Hepatocyte (in vitro differentiated cells): ENCODE data around the gene PRKAG2. TPM values are rescaled to one million over a fixed set of nuclear protein-coding genes. Genes with fewer than 3 reads are reported as not detected.

Experiments
- DNase-seq: peaks from one replicate; pipeline ENCODE4 v3.0.0-alpha.2; 2016; ENCODE audit warnings: low spot score
- H2AFZ ChIP-seq: fragments of 200-600 bp; sonication (generic); 2 replicates; pipeline ENCODE4 v1.6.0; 2016; ENCODE audit warnings: antibody characterized with exemption, mild to moderate bottlenecking
- H3K27ac ChIP-seq: fragments of 200-600 bp; sonication (generic); 2 replicates; pipeline ENCODE4 v1.5.1; 2016; ENCODE audit warnings: mild to moderate bottlenecking
- H3K27me3 ChIP-seq: fragments of 200-600 bp; sonication (generic); 2 replicates; pipeline ENCODE4 v1.6.1; 2016
- H3K36me3 ChIP-seq: fragments of 200-600 bp; sonication (generic); replicated peaks from 2 replicates; pipeline ENCODE4 v1.5.1; 2016; ENCODE audit warnings: low read depth; ENCODE audit not compliant: insufficient read depth
- H3K4me1 ChIP-seq: fragments of 200-600 bp; sonication (generic); 2 replicates; pipeline ENCODE4 v1.5.1; 2016; ENCODE audit warnings: mild to moderate bottlenecking, moderate library complexity; ENCODE audit not compliant: insufficient read depth
- H3K4me2 ChIP-seq: fragments of 200-600 bp; sonication (generic); 2 replicates; pipeline ENCODE4 v1.6.0; 2016
- H3K4me3 ChIP-seq: fragments of 200-600 bp; sonication (generic); 2 replicates; pipeline ENCODE4 v1.5.1; 2016; ENCODE audit warnings: mild to moderate bottlenecking
- H3K79me2 ChIP-seq: fragments of 200-600 bp; sonication (generic); 2 replicates; pipeline ENCODE4 v1.6.0; 2017; ENCODE audit warnings: mild to moderate bottlenecking
- H3K9me2 ChIP-seq: fragments of 200-600 bp; sonication (generic); replicated peaks from 2 replicates; pipeline ENCODE4 v1.6.0; 2017; ENCODE audit warnings: mild to moderate bottlenecking; ENCODE audit not compliant: insufficient read depth
- H3K9me3 ChIP-seq: fragments of 200-600 bp; sonication (generic); 2 replicates; pipeline ENCODE4 v1.5.1; 2016; ENCODE audit warnings: low read depth, mild to moderate bottlenecking
- H4K20me1 ChIP-seq: fragments of 200-600 bp; sonication (generic); 2 replicates; pipeline ENCODE4 v1.6.0; 2016; ENCODE audit warnings: mild to moderate bottlenecking; ENCODE audit not compliant: insufficient read depth, poor library complexity, severe bottlenecking
- EZH2 ChIP-seq: fragments of 200-600 bp; sonication (generic); IDR thresholded peaks from 2 replicates; pipeline ENCODE4 v1.6.1; 2016; ENCODE audit warnings: antibody characterized with exemption, mild to moderate bottlenecking, borderline replicate concordance
- EZH2phosphoT487 ChIP-seq: fragments of 200-600 bp; sonication (generic); IDR thresholded peaks from one replicate; pipeline ENCODE4 v1.6.1; 2018; ENCODE audit warnings: antibody characterized with exemption, mild to moderate bottlenecking, low read depth, moderate library complexity; ENCODE audit not compliant: unreplicated experiment, severe bottlenecking
- WGBS: methylation state at CpG from one replicate; pipeline ENCODE4 v1.1.6; 2016; ENCODE audit warnings: low lambda C conversion rate; ENCODE audit errors: missing lambda C conversion rate; 5-methylcytosine and 5-hydroxymethylcytosine counted together
- polyA plus RNA-seq: library from polyadenylated mRNA; unstranded; fragments of >200 nt; fragmentation: Nextera tagmentation; extraction: Ambion mirVana; gene quantifications from 2 replicates; pipeline ENCODE4 v1.2.1, GENCODE V29; 2016
- total RNA-seq: library from RNA; depleted of rRNA; stranded (reverse); fragments of >200 nt; gene quantifications from 2 replicates; pipeline ENCODE4 v1.2.3, GENCODE V29; 2014
- TF ChIP-seq, protein P1 (sequence below): fragments of 200-600 bp; sonication (generic); IDR thresholded peaks from 2 replicates; pipeline ENCODE4 v1.5.1; 2016; ENCODE audit warnings: antibody characterized with exemption, mild to moderate bottlenecking; ENCODE audit not compliant: poor library complexity

PRKAG2 gene
- total and polyA plus RNA-seq, 2 experiments from 2014 or later = 17.8 to 23.4 TPM

DNA sequence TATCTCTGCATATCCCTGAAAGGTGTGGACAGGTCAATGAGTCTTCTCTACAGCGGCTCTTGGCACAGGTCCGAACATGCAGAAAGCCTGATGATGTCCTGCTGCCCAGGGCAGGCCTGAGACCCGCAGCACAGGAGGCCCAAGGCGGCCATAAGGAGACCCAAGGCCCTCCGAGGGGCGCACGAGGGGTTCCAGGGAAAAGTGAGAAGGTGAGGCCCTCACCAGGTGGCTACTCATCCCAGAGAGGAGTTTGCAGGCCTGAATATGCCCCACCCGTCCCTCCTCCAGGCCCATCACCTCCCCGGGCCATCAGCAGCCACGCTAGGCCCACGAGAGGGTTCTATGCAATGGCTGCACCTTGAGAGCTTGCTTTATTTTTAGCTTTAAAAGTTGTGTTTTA, 183.8 kb downstream of the PRKAG2 start:
- 91% methylated on average over 10 of the region's 11 CpGs for WGBS
- Histone ChIP-seq H3K4me2 (no peak overlapping the region), H2AFZ (no peak overlapping the region), H3K27me3 (no peaks in the 10 kb centered on the region), H3K9me2 (no peaks in the 10 kb centered on the region), H3K9me3 (no peaks in the 10 kb centered on the region), H3K79me2 (no peaks in the 10 kb centered on the region), H3K36me3 (no peaks in the 10 kb centered on the region), H3K4me3 (no peak overlapping the region), H3K4me1 (peaks cover 40% of the 10 kb centered on the region), H4K20me1 (no peaks in the 10 kb centered on the region), H3K27ac (no peak overlapping the region)
- no peak for DNase-seq
- TF ChIP-seq EZH2 (no peak), EZH2phosphoT487 (no peak)
- TF ChIP-seq, protein P1, sequence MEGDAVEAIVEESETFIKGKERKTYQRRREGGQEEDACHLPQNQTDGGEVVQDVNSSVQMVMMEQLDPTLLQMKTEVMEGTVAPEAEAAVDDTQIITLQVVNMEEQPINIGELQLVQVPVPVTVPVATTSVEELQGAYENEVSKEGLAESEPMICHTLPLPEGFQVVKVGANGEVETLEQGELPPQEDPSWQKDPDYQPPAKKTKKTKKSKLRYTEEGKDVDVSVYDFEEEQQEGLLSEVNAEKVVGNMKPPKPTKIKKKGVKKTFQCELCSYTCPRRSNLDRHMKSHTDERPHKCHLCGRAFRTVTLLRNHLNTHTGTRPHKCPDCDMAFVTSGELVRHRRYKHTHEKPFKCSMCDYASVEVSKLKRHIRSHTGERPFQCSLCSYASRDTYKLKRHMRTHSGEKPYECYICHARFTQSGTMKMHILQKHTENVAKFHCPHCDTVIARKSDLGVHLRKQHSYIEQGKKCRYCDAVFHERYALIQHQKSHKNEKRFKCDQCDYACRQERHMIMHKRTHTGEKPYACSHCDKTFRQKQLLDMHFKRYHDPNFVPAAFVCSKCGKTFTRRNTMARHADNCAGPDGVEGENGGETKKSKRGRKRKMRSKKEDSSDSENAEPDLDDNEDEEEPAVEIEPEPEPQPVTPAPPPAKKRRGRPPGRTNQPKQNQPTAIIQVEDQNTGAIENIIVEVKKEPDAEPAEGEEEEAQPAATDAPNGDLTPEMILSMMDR = no peak

DNA sequence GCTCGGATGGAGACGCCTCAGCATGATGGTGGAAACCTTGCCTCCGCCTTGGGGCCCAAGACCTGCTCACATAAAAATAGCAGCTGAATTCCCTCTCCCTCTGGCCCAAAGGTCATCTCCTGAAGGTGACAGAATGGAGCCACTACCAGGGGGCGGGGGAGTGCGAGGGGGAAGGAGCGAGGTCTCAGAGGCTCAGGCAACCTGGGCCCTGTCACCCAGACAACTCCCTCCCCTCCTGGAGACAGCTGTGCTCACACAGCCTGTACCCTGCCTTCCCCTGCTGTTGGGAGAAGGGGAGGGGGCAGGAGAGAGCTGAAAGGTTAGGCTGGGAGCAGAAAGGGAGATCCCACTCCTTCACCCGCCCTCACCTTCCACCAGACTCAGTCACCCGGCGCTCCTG, 184.2 kb downstream of the PRKAG2 start:
- Histone ChIP-seq H3K27me3 (no peaks in the 10 kb centered on the region), H3K9me2 (no peaks in the 10 kb centered on the region), H3K9me3 (no peaks in the 10 kb centered on the region), H3K79me2 (no peaks in the 10 kb centered on the region), H3K27ac (peak overlapping the region; percentile 10), H2AFZ (no peak overlapping the region), H3K4me2 (no peak overlapping the region), H3K36me3 (no peaks in the 10 kb centered on the region), H3K4me3 (no peak overlapping the region), H3K4me1 (peaks cover 44% of the 10 kb centered on the region), H4K20me1 (no peaks in the 10 kb centered on the region)
- no peak for DNase-seq
- 71% methylated on average over 9 of the region's 9 CpGs for WGBS
- TF ChIP-seq EZH2 = no peak
- TF ChIP-seq EZH2phosphoT487 = no peak
- TF ChIP-seq, protein P1 = no peak

DNA sequence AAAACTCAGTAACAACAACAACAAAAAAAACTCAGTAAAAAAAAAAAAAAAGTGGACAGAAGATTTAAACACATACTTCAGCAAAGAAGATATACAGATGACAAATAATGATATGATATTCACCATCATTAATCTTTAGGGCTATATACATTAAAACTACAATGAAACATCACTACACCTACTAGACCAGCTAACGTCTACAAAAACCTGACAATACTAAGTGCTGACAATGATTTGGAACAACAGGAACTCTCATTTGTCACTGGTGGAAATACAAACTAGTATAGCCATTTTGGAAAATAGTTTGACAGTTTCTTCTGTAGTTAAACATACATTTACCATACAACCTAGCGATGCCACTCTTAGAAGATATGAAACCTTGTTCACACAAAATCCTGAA, 185.5 kb downstream of the PRKAG2 start:
- peaks cover 53% of the 10 kb centered on the region for H3K4me1 ChIP-seq
- no peak overlapping the region for H3K27ac ChIP-seq
- H3K9me2 ChIP-seq = no peaks in the 10 kb centered on the region
- H2AFZ ChIP-seq = no peak overlapping the region
- no peaks in the 10 kb centered on the region for H3K36me3 ChIP-seq
- no peak overlapping the region for H3K4me2 ChIP-seq
- no peak for DNase-seq
- TF ChIP-seq, protein P1 = no peak
- TF ChIP-seq EZH2phosphoT487 (no peak), EZH2 (no peak)
- H4K20me1 ChIP-seq = no peaks in the 10 kb centered on the region
- no peaks in the 10 kb centered on the region for H3K9me3 ChIP-seq
- no peaks in the 10 kb centered on the region for H3K79me2 ChIP-seq
- 74% methylated on average over 2 of the region's 2 CpGs for WGBS
- no peaks in the 10 kb centered on the region for H3K27me3 ChIP-seq
- H3K4me3 ChIP-seq = no peak overlapping the region

DNA sequence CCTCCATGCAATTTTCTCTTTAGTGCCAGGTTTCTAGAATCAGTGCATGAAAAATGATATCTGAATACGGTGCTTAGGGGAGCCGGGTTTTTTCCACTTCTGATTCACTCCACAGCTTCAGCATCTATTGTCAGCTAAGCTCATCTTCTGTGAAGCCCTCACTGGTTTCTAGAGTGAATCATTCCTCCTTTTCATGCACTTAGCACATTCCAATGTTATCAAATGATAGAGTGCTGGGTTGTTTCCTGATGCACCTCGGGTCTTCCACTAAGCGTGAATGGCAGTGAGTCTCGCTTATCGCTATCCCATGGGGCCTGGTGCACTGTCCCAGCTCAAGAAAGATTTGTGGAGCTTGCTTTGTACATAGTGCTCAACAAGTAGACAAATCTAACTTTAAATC, 186.3 kb downstream of the PRKAG2 start:
- no peaks in the 10 kb centered on the region for H3K9me2 ChIP-seq
- H3K4me3 ChIP-seq = no peak overlapping the region
- peaks cover 50% of the 10 kb centered on the region for H3K4me1 ChIP-seq

More for the DNA sequence above, 186.3 kb downstream of the PRKAG2 start:
- Histone ChIP-seq H3K79me2 (no peaks in the 10 kb centered on the region), H3K27ac (no peak overlapping the region), H4K20me1 (no peaks in the 10 kb centered on the region), H3K9me3 (no peaks in the 10 kb centered on the region), H2AFZ (no peak overlapping the region), H3K36me3 (no peaks in the 10 kb centered on the region), H3K27me3 (no peaks in the 10 kb centered on the region), H3K4me2 (no peak overlapping the region)
- TF ChIP-seq, protein P1 = no peak
- no peak for TF ChIP-seq EZH2phosphoT487
- no peak for TF ChIP-seq EZH2
- 54% methylated on average over 6 of the region's 6 CpGs for WGBS
- peak; percentile 51 for DNase-seq
